Body of pancreas (tissue), 4 donors: ENCODE data around the gene PCDHB6. TPM values are rescaled to one million over a fixed set of nuclear protein-coding genes. Genes with fewer than 3 reads are reported as not detected.
"Not testable (repeated sequence)": the region's sequence is repeated elsewhere in the genome, so short reads cannot be mapped to it uniquely, and the experiment has no call there.

Experiments used
- ATAC-seq: fragments of 150-250 bp; one replicate; pipeline ENCODE4 v1.9.1; 2016
- DNase-seq, 4 donors: peaks; one replicate each; pipeline ENCODE4 v3.0.0-alpha.2; 2019
- H3K27ac ChIP-seq, 4 donors: fragments of 200-600 bp; sonication (generic); 1 replicate in 3 of 4; 2 replicates in 1 of 4; pipeline versions ENCODE4 v1.5.1 to v1.6.1; 2016 to 2019; ENCODE audit warnings: mild to moderate bottlenecking in 1 of 4, mixed read lengths in 1 of 4, moderate library complexity in 1 of 4
- H3K27me3 ChIP-seq, 2 donors: fragments of 200-600 bp; sonication (generic); one replicate each; pipeline ENCODE4 v1.6.0; 2016; ENCODE audit warnings: mild to moderate bottlenecking in 1 of 2
- H3K36me3 ChIP-seq, 2 donors: fragments of 200-600 bp; sonication (generic); replicated peaks in 1 of 2; 2 replicates each; pipeline ENCODE4 v1.5.1; 2016; ENCODE audit warnings: low read depth in 2 of 2; ENCODE audit not compliant: insufficient read depth in 1 of 2
- H3K4me1 ChIP-seq: fragments of 200-600 bp; sonication (generic); one replicate; pipeline ENCODE4 v1.6.0; 2016
- H3K4me3 ChIP-seq, 2 donors: fragments of 200-600 bp; sonication (generic); 1 replicate in 1 of 2; 2 replicates in 1 of 2; pipeline ENCODE4 v1.5.1; 2016 to 2019
- H3K9me3 ChIP-seq, 3 donors: fragments of 200-600 bp; sonication (generic); 1 replicate in 2 of 3; 2 replicates in 1 of 3; pipeline ENCODE4 v1.5.1; 2016
- POLR2A ChIP-seq, 3 donors: fragments of 450-650 bp; IDR thresholded peaks; one replicate each; pipeline ENCODE4 v1.6.1; 2016; ENCODE audit warnings: antibody characterized with exemption in 3 of 3, mild to moderate bottlenecking in 2 of 3
- WGBS, 2 donors: methylation state at CpG; one replicate each; pipeline ENCODE4 v1.1.5; 2017; 5-methylcytosine and 5-hydroxymethylcytosine counted together
- intact Hi-C: fragments of 100-400 bp; cut with DNase I; formaldehyde crosslinking; loops from one replicate; pipeline ENCODE4 v1.15.1; 2023
- total RNA-seq, 2 donors: library from RNA; depleted of rRNA; stranded (reverse); fragments of >200 nt; gene quantifications; one replicate each; pipeline ENCODE4 v1.1.0, GENCODE V29; 2016
- TF ChIP-seq, protein P1 (sequence below), 7 experiments: fragments of 450-650 bp in 4 of 7; fragments of 200-600 bp in 3 of 7; sonication (generic) in 3 of 7; IDR thresholded peaks; one replicate each; pipeline ENCODE4 v1.5.1; 2016 to 2019; ENCODE audit warnings: antibody characterized with exemption in 7 of 7

The PCDHB6 gene
- total RNA-seq, 2 donors from 2014 or later: 0.33 to 1.0 TPM

DNA sequence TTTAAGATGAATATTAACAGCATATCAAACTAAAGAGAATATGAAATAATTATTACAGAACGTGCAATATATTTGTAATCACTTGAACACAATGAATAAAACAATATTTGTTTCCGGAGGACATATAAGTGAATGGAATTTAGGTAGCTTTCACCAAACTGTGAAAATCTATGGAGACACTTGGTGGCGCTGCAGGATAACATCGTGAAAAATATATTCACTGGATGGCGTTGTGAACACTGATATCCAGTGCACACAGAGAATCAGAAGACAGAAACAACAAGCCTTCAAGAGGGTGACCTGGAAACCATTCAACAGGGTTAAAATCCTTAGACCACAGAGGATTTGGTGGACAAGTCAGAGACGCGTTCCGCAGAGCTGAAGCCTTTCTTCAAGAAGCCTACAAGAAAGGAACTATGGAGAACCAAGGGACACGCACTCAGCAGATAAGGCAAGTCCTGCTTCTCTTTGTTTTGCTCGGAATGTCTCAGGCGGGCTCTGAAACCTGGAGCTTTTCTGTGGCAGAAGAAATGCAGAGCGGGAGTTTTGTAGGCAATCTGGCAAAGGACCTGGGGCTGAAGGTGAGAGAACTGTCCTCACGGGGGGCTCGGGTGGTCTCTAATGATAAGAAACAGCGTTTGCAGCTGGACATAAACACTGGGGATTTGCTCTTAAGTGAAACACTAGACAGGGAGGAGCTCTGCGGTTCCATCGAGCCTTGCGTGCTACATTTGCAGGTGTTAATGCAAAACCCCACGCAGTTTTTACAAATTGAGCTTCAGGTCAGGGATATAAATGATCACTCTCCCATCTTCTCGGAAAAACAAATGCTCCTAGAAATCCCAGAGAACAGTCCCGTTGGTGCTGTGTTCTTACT lies 49.7 kb downstream of the PCDHB6 start, which contains the start of gene PCDHB11:
TSS of gene PCDHB11 (plus strand) at position 269 of the 877 bp plus-strand sequence. CDS start at position 417, 148 bp downstream.
- no peaks in the 10 kb centered on the region for H3K36me3 ChIP-seq
- peak; percentile 35 to 52 (median 43) for DNase-seq
- WGBS, 2 donors: 19 to 44% methylated on average over 21 of the region's 21 CpGs
- H3K27me3 ChIP-seq: no peaks in the 10 kb centered on the region
- ATAC-seq: peak; percentile 30
- peak within 1 kb of the TSS in 1 of 2 donors; percentile 15 for H3K4me3 ChIP-seq
- TF ChIP-seq POLR2A (IDR thresholded peaks at IDR 0.05): peak in 2 of 3 donors; percentile 17 to 32
- TF ChIP-seq, protein P1, sequence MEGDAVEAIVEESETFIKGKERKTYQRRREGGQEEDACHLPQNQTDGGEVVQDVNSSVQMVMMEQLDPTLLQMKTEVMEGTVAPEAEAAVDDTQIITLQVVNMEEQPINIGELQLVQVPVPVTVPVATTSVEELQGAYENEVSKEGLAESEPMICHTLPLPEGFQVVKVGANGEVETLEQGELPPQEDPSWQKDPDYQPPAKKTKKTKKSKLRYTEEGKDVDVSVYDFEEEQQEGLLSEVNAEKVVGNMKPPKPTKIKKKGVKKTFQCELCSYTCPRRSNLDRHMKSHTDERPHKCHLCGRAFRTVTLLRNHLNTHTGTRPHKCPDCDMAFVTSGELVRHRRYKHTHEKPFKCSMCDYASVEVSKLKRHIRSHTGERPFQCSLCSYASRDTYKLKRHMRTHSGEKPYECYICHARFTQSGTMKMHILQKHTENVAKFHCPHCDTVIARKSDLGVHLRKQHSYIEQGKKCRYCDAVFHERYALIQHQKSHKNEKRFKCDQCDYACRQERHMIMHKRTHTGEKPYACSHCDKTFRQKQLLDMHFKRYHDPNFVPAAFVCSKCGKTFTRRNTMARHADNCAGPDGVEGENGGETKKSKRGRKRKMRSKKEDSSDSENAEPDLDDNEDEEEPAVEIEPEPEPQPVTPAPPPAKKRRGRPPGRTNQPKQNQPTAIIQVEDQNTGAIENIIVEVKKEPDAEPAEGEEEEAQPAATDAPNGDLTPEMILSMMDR (IDR thresholded peaks at IDR 0.05): peak in 5 of 7 experiments; percentile 35 to 54 (median 50)
- intact Hi-C loops: no loop called here
- H3K27ac ChIP-seq: peak within 1 kb of the TSS in 1 of 4 donors; percentile 47
- H3K9me3 ChIP-seq: peaks cover 0 to 24% (median 0%) of the 10 kb centered on the region in 3 donors
- no peaks in the 10 kb centered on the region for H3K4me1 ChIP-seq

DNA sequence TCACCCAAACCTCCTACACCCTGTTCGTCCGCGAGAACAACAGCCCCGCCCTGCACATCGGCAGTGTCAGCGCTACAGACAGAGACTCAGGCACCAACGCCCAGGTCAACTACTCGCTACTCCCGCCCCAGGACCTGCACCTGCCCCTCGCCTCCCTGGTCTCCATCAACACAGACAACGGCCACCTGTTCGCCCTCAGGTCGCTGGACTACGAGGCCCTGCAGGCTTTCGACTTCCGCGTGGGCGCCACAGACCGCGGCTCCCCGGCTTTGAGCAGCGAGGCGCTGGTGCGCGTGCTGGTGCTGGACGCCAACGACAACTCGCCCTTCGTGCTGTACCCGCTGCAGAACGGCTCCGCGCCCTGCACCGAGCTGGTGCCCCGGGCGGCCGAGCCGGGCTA lies 51.3 kb downstream of the PCDHB6 start:
- H3K27me3 ChIP-seq, DNase-seq, intact Hi-C loops, H3K27ac ChIP-seq, H3K36me3 ChIP-seq, H3K4me3 ChIP-seq, H3K4me1 ChIP-seq, ATAC-seq: not testable (repeated sequence)
- 32 to 40% methylated on average over 15 to 20 of the region's 38 CpGs for WGBS, 2 donors
- peaks cover 0 to 22% (median 0%) of the 10 kb centered on the region in 3 donors for H3K9me3 ChIP-seq

GRCh38 chr5:141201646-141202045 lies 51.8 kb downstream of the PCDHB6 start:
- ATAC-seq, H3K27ac ChIP-seq, H3K4me3 ChIP-seq, intact Hi-C loops, H3K4me1 ChIP-seq, DNase-seq, H3K27me3 ChIP-seq, H3K36me3 ChIP-seq: not testable (repeated sequence)
- H3K9me3 ChIP-seq: peaks cover 0 to 16% (median 0%) of the 10 kb centered on the region in 3 donors
- WGBS, 2 donors: 24 to 52% methylated on average over 8 to 29 of the region's 35 CpGs

Other genes starting within 250 kb of the PCDHB6 start
- 1 to 10 TPM; 1.8 to 4.0 TPM for gene PCDHAC1, start 223.8 kb upstream of the PCDHB6 start, total RNA-seq
- 1 to 10 TPM; 1.6 to 2.3 TPM for gene PCDHAC2, start 183.6 kb upstream of the PCDHB6 start, total RNA-seq
- gene PCDHB1, start 98.7 kb upstream of the PCDHB6 start, total RNA-seq: under 1 TPM; 0.26 to 0.66 TPM
- gene PCDHB2, start 55.4 kb upstream of the PCDHB6 start, total RNA-seq: 1 to 10 TPM; 1.8 to 2.0 TPM
- 1 to 10 TPM; 1.3 to 1.8 TPM for gene PCDHB3, start 49.6 kb upstream of the PCDHB6 start, total RNA-seq
- gene PCDHB4, start 28.2 kb upstream of the PCDHB6 start, total RNA-seq: 1 to 10 TPM; 1.6 to 3.3 TPM
- 10 to 100 TPM in 1 of 2 donors, 1 to 10 TPM in 1; 4.3 to 10.6 TPM for gene PCDHB5, start 14.9 kb upstream of the PCDHB6 start, total RNA-seq
- gene PCDHB7, start 22.6 kb downstream of the PCDHB6 start, total RNA-seq: under 1 TPM in 1 of 2 donors, not detected in 1; 0.52 TPM
- under 1 TPM; 0.33 to 0.52 TPM for gene PCDHB8, start 27.7 kb downstream of the PCDHB6 start, total RNA-seq
- gene PCDHB16, start 32.3 kb downstream of the PCDHB6 start, total RNA-seq: 1 to 10 TPM; 2.1 to 4.6 TPM
- 10 to 100 TPM in 1 of 2 donors, under 1 TPM in 1; 0.78 to 19.8 TPM for gene PCDHB9, start 37.1 kb downstream of the PCDHB6 start, total RNA-seq
- gene PCDHB10, start 42.3 kb downstream of the PCDHB6 start, total RNA-seq: 1 to 10 TPM; 1.3 to 2.3 TPM
- 1 to 10 TPM; 4.4 to 4.9 TPM for gene PCDHB11, start 49.6 kb downstream of the PCDHB6 start, total RNA-seq
- 1 to 10 TPM; 2.0 to 3.4 TPM for gene PCDHB12, start 58.7 kb downstream of the PCDHB6 start, total RNA-seq
- 1 to 10 TPM; 6.5 to 7.6 TPM for gene PCDHB13, start 63.9 kb downstream of the PCDHB6 start, total RNA-seq
- 1 to 10 TPM; 3.4 to 7.3 TPM for gene PCDHB14, start 73.3 kb downstream of the PCDHB6 start, total RNA-seq
- 1 to 10 TPM; 3.1 to 3.6 TPM for gene PCDHB15, start 95.3 kb downstream of the PCDHB6 start, total RNA-seq
- not detected for gene SLC25A2, start 154.0 kb downstream of the PCDHB6 start, total RNA-seq
- gene TAF7, start 170.7 kb downstream of the PCDHB6 start, total RNA-seq: 10 to 100 TPM; 28.7 to 32.2 TPM
- under 1 TPM; 0.33 to 0.78 TPM for gene PCDHGA1, start 180.5 kb downstream of the PCDHB6 start, total RNA-seq
- gene PCDHGA2, start 188.7 kb downstream of the PCDHB6 start, total RNA-seq: 1 to 10 TPM; 2.0 to 2.9 TPM
- 10 to 100 TPM in 1 of 2 donors, 1 to 10 TPM in 1; 4.2 to 11.2 TPM for gene PCDHGA3, start 193.8 kb downstream of the PCDHB6 start, total RNA-seq
- gene PCDHGB1, start 200.0 kb downstream of the PCDHB6 start, total RNA-seq: 1 to 10 TPM; 3.9 to 6.9 TPM
- gene PCDHGA4, start 205.0 kb downstream of the PCDHB6 start, total RNA-seq: 10 to 100 TPM in 1 of 2 donors, 1 to 10 TPM in 1; 6.7 to 10.9 TPM
- gene PCDHGB2, start 209.9 kb downstream of the PCDHB6 start, total RNA-seq: 1 to 10 TPM; 2.3 to 9.3 TPM
- gene PCDHGA5, start 214.1 kb downstream of the PCDHB6 start, total RNA-seq: 1 to 10 TPM; 5.6 to 6.0 TPM
- 10 to 100 TPM in 1 of 2 donors, 1 to 10 TPM in 1; 4.2 to 10.2 TPM for gene PCDHGB3, start 220.2 kb downstream of the PCDHB6 start, total RNA-seq
- gene PCDHGA6, start 223.8 kb downstream of the PCDHB6 start, total RNA-seq: 10 to 100 TPM in 1 of 2 donors, 1 to 10 TPM in 1; 5.2 to 11.2 TPM
- gene PCDHGA7, start 232.7 kb downstream of the PCDHB6 start, total RNA-seq: 1 to 10 TPM; 5.2 to 7.6 TPM
- 1 to 10 TPM; 3.6 to 4.9 TPM for gene PCDHGB4, start 237.6 kb downstream of the PCDHB6 start, total RNA-seq
- 10 to 100 TPM in 1 of 2 donors, 1 to 10 TPM in 1; 4.2 to 10.2 TPM for gene PCDHGA8, start 242.6 kb downstream of the PCDHB6 start, total RNA-seq
- gene PCDHGB5, start 247.9 kb downstream of the PCDHB6 start, total RNA-seq: 10 to 100 TPM in 1 of 2 donors, 1 to 10 TPM in 1; 7.8 to 15.2 TPM